Kidney epithelial cell (primary cell): ENCODE data around the gene DSCAML1. TPM values are rescaled to one million over a fixed set of nuclear protein-coding genes. Genes with fewer than 3 reads are reported as not detected.

Experiments used
- DNase-seq: peaks from one replicate; pipeline ENCODE4 v3.0.0-alpha.2; 2010; ENCODE audit warnings: low read depth
- H3K27me3 ChIP-seq: 2 replicates; pipeline ENCODE4 v1.6.0; 2011; ENCODE audit warnings: low read length; ENCODE audit not compliant: control insufficient read depth, insufficient read depth
- H3K36me3 ChIP-seq: 2 replicates; pipeline ENCODE4 v1.5.1; 2011; ENCODE audit warnings: low read length; ENCODE audit not compliant: control insufficient read depth, insufficient read depth
- H3K4me3 ChIP-seq: 2 replicates; pipeline ENCODE4 v1.5.1; 2011; ENCODE audit warnings: low read depth, mild to moderate bottlenecking, control low read depth, low read length
- CTCF ChIP-seq: IDR thresholded peaks from 2 replicates; pipeline ENCODE4 v1.5.1; 2011; ENCODE audit warnings: mild to moderate bottlenecking, moderate library complexity, low read length, control low read depth, inconsistent platforms; ENCODE audit not compliant: insufficient read depth, poor library complexity, severe bottlenecking
- total RNA-seq: library from RNA; depleted of rRNA; stranded (reverse); fragments of >200 nt; gene quantifications from 2 replicates; pipeline ENCODE4 v1.2.3, GENCODE V29; 2015

The DSCAML1 gene
- total RNA-seq, 1 donor from 2014 or later = 3.1 TPM

GRCh38 chr11:117613521-117613920, 183.5 kb downstream of the DSCAML1 start:
- DNase-seq = no peak
- Histone ChIP-seq H3K4me3 (no peak overlapping the region), H3K36me3 (no peaks in the 10 kb centered on the region), H3K27me3 (no peaks in the 10 kb centered on the region)
- no peak for TF ChIP-seq CTCF

DNA sequence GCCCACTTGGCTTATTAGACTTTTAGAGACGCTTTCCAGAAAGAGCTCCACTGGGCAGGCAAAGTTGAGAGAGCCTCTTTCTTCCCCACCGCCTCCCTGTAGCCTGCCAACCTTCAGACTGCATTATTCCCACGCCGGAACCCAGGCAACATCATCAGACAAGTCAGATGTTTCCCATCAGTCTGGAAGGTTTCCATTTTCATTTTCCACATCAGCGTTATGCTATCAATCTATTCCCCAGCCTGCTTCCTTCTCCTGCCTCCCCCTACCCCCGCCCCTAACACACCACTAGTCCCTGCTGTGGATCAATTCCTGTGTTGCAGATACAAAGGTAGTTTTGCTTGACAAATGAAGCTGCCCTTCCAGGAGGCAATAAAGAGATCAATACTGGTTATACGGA, 184.8 kb downstream of the DSCAML1 start:
- no peak for TF ChIP-seq CTCF
- no peak overlapping the region for H3K4me3 ChIP-seq
- no peaks in the 10 kb centered on the region for H3K27me3 ChIP-seq
- H3K36me3 ChIP-seq = no peaks in the 10 kb centered on the region
- DNase-seq = no peak

GRCh38 chr11:117610901-117611300, 186.1 kb downstream of the DSCAML1 start:
- no peaks in the 10 kb centered on the region for H3K36me3 ChIP-seq
- TF ChIP-seq CTCF = no peak
- DNase-seq = no peak

GRCh38 chr11:117610045-117610444, 187.0 kb downstream of the DSCAML1 start:
- DNase-seq = peak; percentile 75
- H3K4me3 ChIP-seq = no peak overlapping the region

More at GRCh38 chr11:117610901-117611300, 186.1 kb downstream of the DSCAML1 start:
- Histone ChIP-seq H3K4me3 (no peak overlapping the region), H3K27me3 (no peaks in the 10 kb centered on the region)

DNA sequence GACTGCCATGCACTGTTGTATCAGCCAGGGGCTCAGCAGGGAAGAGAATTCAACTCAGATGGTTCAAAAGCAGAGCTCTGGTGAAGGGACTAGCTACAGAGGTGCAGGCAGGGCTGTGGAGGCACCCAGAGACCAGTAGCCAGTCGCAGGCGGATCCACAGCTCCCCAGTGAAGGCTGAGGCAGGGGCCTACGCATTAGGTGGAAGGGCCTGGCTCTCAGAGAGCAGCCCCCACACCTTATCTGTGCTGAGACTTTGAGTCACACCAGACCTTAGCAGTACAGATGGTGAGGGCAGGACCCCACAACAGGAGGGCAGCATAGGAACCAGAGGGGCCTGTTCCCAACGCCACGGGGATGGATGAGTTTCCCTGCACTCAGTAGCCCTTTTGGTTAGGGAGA, 189.6 kb downstream of the DSCAML1 start:
- no peaks in the 10 kb centered on the region for H3K27me3 ChIP-seq

More at GRCh38 chr11:117610045-117610444, 187.0 kb downstream of the DSCAML1 start:
- Histone ChIP-seq H3K27me3 (no peaks in the 10 kb centered on the region), H3K36me3 (no peaks in the 10 kb centered on the region)
- no peak for TF ChIP-seq CTCF

More for the DNA sequence above, 189.6 kb downstream of the DSCAML1 start:
- Histone ChIP-seq H3K4me3 (no peak overlapping the region), H3K36me3 (no peaks in the 10 kb centered on the region)
- TF ChIP-seq CTCF = no peak
- DNase-seq = no peak
